Mononuclear cell (primary cell): Measurements from ENCODE around the gene ADAM22. TPM values are rescaled to one million over a fixed set of nuclear protein-coding genes. Genes with fewer than 3 reads are reported as not detected.

ENCODE experiments used
- H3K27me3 ChIP-seq: 2 replicates; pipeline ENCODE4 v1.6.0; 2011; ENCODE audit warnings: low read length, control low read depth; ENCODE audit not compliant: insufficient read depth
- H3K4me1 ChIP-seq: 2 replicates; pipeline ENCODE4 v1.5.1; 2011; ENCODE audit warnings: mild to moderate bottlenecking, low read length, control low read depth; ENCODE audit not compliant: insufficient read depth
- H3K4me3 ChIP-seq: 2 replicates; pipeline ENCODE4 v1.5.1; 2011; ENCODE audit warnings: mild to moderate bottlenecking, low read length, moderate library complexity
- H3K9me3 ChIP-seq: 2 replicates; pipeline ENCODE4 v1.5.1; 2011; ENCODE audit warnings: low read depth, mild to moderate bottlenecking, control low read depth, low read length
- total RNA-seq: library from RNA; depleted of rRNA; stranded (reverse); fragments of >200 nt; gene quantifications from one replicate; pipeline ENCODE4 v1.2.3, GENCODE V29; 2012

Gene ADAM22
- total RNA-seq, 1 donor: 0.94 TPM

- Histone ChIP-seq H3K4me3 (no peak overlapping the region), H3K9me3 (no peaks in the 10 kb centered on the region), H3K4me1 (no peaks in the 10 kb centered on the region), H3K27me3 (no peaks in the 10 kb centered on the region)
These were observed 274.5 kb downstream of the ADAM22 start for GRCh38 chr7:88208521-88208920.

GRCh38 chr7:88212918-88213317 lies 278.9 kb downstream of the ADAM22 start:
- H3K9me3 ChIP-seq: no peaks in the 10 kb centered on the region
- H3K27me3 ChIP-seq: no peaks in the 10 kb centered on the region
- no peak overlapping the region for H3K4me3 ChIP-seq
- H3K4me1 ChIP-seq: peaks cover 7% of the 10 kb centered on the region

GRCh38 chr7:88214456-88214855 lies 280.4 kb downstream of the ADAM22 start:
- Histone ChIP-seq H3K4me1 (peaks cover 20% of the 10 kb centered on the region), H3K9me3 (no peaks in the 10 kb centered on the region), H3K27me3 (no peaks in the 10 kb centered on the region), H3K4me3 (no peak overlapping the region)

- no peak overlapping the region for H3K4me3 ChIP-seq
These were observed 281.2 kb downstream of the ADAM22 start for GRCh38 chr7:88215295-88215694.

GRCh38 chr7:88216276-88216675 lies 282.2 kb downstream of the ADAM22 start:
- H3K27me3 ChIP-seq: no peaks in the 10 kb centered on the region

More at GRCh38 chr7:88215295-88215694, 281.2 kb downstream of the ADAM22 start:
- Histone ChIP-seq H3K27me3 (no peaks in the 10 kb centered on the region), H3K4me1 (peaks cover 20% of the 10 kb centered on the region), H3K9me3 (no peaks in the 10 kb centered on the region)

GRCh38 chr7:88217675-88218428 lies 283.8 kb downstream of the ADAM22 start:
- Histone ChIP-seq H3K4me1 (peaks cover 25% of the 10 kb centered on the region), H3K27me3 (no peaks in the 10 kb centered on the region), H3K9me3 (no peaks in the 10 kb centered on the region), H3K4me3 (no peak overlapping the region)

More at GRCh38 chr7:88216276-88216675, 282.2 kb downstream of the ADAM22 start:
- H3K4me3 ChIP-seq: no peak overlapping the region
- peaks cover 24% of the 10 kb centered on the region for H3K4me1 ChIP-seq
- no peaks in the 10 kb centered on the region for H3K9me3 ChIP-seq

- peak overlapping the region; percentile 67 for H3K4me3 ChIP-seq
- H3K9me3 ChIP-seq: no peaks in the 10 kb centered on the region
- no peaks in the 10 kb centered on the region for H3K27me3 ChIP-seq
- H3K4me1 ChIP-seq: peaks cover 25% of the 10 kb centered on the region
These were observed 284.3 kb downstream of the ADAM22 start for GRCh38 chr7:88218429-88218745.

- Histone ChIP-seq H3K4me3 (peak overlapping the region; percentile 67), H3K4me1 (peaks cover 27% of the 10 kb centered on the region), H3K27me3 (no peaks in the 10 kb centered on the region), H3K9me3 (no peaks in the 10 kb centered on the region)
These were observed 285.0 kb downstream of the ADAM22 start for GRCh38 chr7:88218836-88219605.

- H3K9me3 ChIP-seq: no peaks in the 10 kb centered on the region
- peak within 1 kb of the TSS; percentile 67 for H3K4me3 ChIP-seq
- no peaks in the 10 kb centered on the region for H3K27me3 ChIP-seq
- H3K4me1 ChIP-seq: peaks cover 36% of the 10 kb centered on the region
These were observed 286.0 kb downstream of the ADAM22 start, which contains the start of gene SRI for GRCh38 chr7:88219781-88220747. Gene SRI (minus strand): TSS chr7:88220038. CDS start chr7:88220026, 12 bp downstream.

GRCh38 chr7:88223265-88223664 lies 289.2 kb downstream of the ADAM22 start:
- Histone ChIP-seq H3K9me3 (no peaks in the 10 kb centered on the region), H3K4me3 (no peak overlapping the region), H3K4me1 (peaks cover 42% of the 10 kb centered on the region), H3K27me3 (no peaks in the 10 kb centered on the region)

GRCh38 chr7:88224601-88225275 lies 290.7 kb downstream of the ADAM22 start:
- no peaks in the 10 kb centered on the region for H3K9me3 ChIP-seq
- peaks cover 4% of the 10 kb centered on the region for H3K27me3 ChIP-seq
- H3K4me1 ChIP-seq: peaks cover 34% of the 10 kb centered on the region
- H3K4me3 ChIP-seq: no peak overlapping the region

GRCh38 chr7:88226201-88226600 lies 292.1 kb downstream of the ADAM22 start:
- Histone ChIP-seq H3K27me3 (peaks cover 4% of the 10 kb centered on the region), H3K4me3 (no peak overlapping the region), H3K4me1 (peaks cover 30% of the 10 kb centered on the region), H3K9me3 (no peaks in the 10 kb centered on the region)

- Histone ChIP-seq H3K27me3 (peaks cover 4% of the 10 kb centered on the region), H3K4me3 (no peak overlapping the region), H3K9me3 (no peaks in the 10 kb centered on the region), H3K4me1 (peaks cover 29% of the 10 kb centered on the region)
These were observed 292.9 kb downstream of the ADAM22 start for GRCh38 chr7:88226886-88227516.
